GM12891 (cell line): ENCODE data around the gene PHPT1.
"Not testable (repeated sequence)": the region's sequence is repeated elsewhere in the genome, so short reads cannot be mapped to it uniquely, and the experiment has no call there.

Experiments used
- DNase-seq: peaks from one replicate; pipeline ENCODE4 v3.0.0; 2011; ENCODE audit warnings: low spot score; ENCODE audit not compliant: insufficient read length
- FAIRE-seq: peaks from 2 replicates; lab custom pipeline; 2011; peaks lifted over from hg19 to GRCh38; lab: Jason Lieb, UNC
- PAX5 ChIP-seq: IDR thresholded peaks from 2 replicates; pipeline ENCODE4 v1.6.1; 2011; ENCODE audit warnings: low read length, moderate library complexity, mild to moderate bottlenecking; ENCODE audit not compliant: insufficient read depth, severe bottlenecking
- POLR2A ChIP-seq: IDR thresholded peaks from 2 replicates; pipeline ENCODE4 v1.6.1; 2011; ENCODE audit warnings: low read depth, low read length, control low read depth
- POLR2AphosphoS5 ChIP-seq: IDR thresholded peaks from 2 replicates; pipeline ENCODE4 v1.6.1; 2011; ENCODE audit warnings: low read depth, low read length, control low read depth
- POU2F2 ChIP-seq: IDR thresholded peaks from 2 replicates; pipeline ENCODE4 v1.6.1; 2011; ENCODE audit warnings: low read depth, mild to moderate bottlenecking, control low read depth, low read length, moderate library complexity
- SPI1 ChIP-seq: IDR thresholded peaks from 2 replicates; pipeline ENCODE4 v1.6.1; 2011; ENCODE audit warnings: low read depth, low read length, control low read depth
- TAF1 ChIP-seq: IDR thresholded peaks from 2 replicates; pipeline ENCODE4 v1.6.1; 2011; ENCODE audit warnings: low read depth, low read length, control low read depth

PHPT1 gene

GRCh38 chr9:136862849-136863622 is 13.8 kb downstream of the PHPT1 start:
- TF ChIP-seq PAX5 (no peak), TAF1 (no peak), POLR2A (no peak), POU2F2 (no peak), POLR2AphosphoS5 (no peak), SPI1 (no peak)
- FAIRE-seq: no peak
- no peak for DNase-seq

- no peak for FAIRE-seq
- TF ChIP-seq POU2F2 (no peak), POLR2A (no peak), PAX5 (no peak), SPI1 (no peak), POLR2AphosphoS5 (no peak)
- DNase-seq: no peak
Measured at GRCh38 chr9:136863623-136864273, 14.5 kb downstream of the PHPT1 start.

GRCh38 chr9:136865041-136865767 is 16.0 kb downstream of the PHPT1 start:
- no peak for FAIRE-seq

GRCh38 chr9:136865768-136866103 is 16.5 kb downstream of the PHPT1 start:
- no peak for FAIRE-seq

More at GRCh38 chr9:136865041-136865767, 16.0 kb downstream of the PHPT1 start:
- no peak for TF ChIP-seq POLR2AphosphoS5
- no peak for TF ChIP-seq SPI1
- no peak for TF ChIP-seq POU2F2
- no peak for TF ChIP-seq POLR2A
- TF ChIP-seq PAX5: no peak
- TF ChIP-seq TAF1: no peak
- DNase-seq: no peak

GRCh38 chr9:136866898-136867421 is 17.8 kb downstream of the PHPT1 start:
- FAIRE-seq, DNase-seq: not testable (repeated sequence)

More at GRCh38 chr9:136865768-136866103, 16.5 kb downstream of the PHPT1 start:
- DNase-seq: peak; percentile 48
- TF ChIP-seq POU2F2 (no peak), POLR2A (no peak), TAF1 (no peak), PAX5 (no peak), POLR2AphosphoS5 (no peak), SPI1 (no peak)

GRCh38 chr9:136867480-136867879 is 18.3 kb downstream of the PHPT1 start:
- TF ChIP-seq PAX5 (no peak), POU2F2 (no peak), POLR2A (no peak), POLR2AphosphoS5 (no peak), TAF1 (no peak)
- DNase-seq (no peak), FAIRE-seq (no peak)

- DNase-seq (no peak), FAIRE-seq (no peak)
- TF ChIP-seq POU2F2 (no peak), POLR2A (no peak), PAX5 (no peak), POLR2AphosphoS5 (no peak), TAF1 (no peak), SPI1 (no peak)
Measured at GRCh38 chr9:136867917-136868316, 18.7 kb downstream of the PHPT1 start.

GRCh38 chr9:136868644-136869043 is 19.4 kb downstream of the PHPT1 start:
- no peak for DNase-seq
- TF ChIP-seq TAF1 (no peak), POLR2AphosphoS5 (no peak), POLR2A (no peak), POU2F2 (no peak), PAX5 (no peak), SPI1 (no peak)
- no peak for FAIRE-seq

- not testable (repeated sequence) for DNase-seq, FAIRE-seq
Measured at GRCh38 chr9:136869611-136870010, 20.4 kb downstream of the PHPT1 start.

- no peak for TF ChIP-seq TAF1
- DNase-seq (no peak), FAIRE-seq (no peak)
Measured at GRCh38 chr9:136875155-136875554, 25.9 kb downstream of the PHPT1 start.
